ENCODE results near the gene SYTL1.

SYTL1 gene

DNA sequence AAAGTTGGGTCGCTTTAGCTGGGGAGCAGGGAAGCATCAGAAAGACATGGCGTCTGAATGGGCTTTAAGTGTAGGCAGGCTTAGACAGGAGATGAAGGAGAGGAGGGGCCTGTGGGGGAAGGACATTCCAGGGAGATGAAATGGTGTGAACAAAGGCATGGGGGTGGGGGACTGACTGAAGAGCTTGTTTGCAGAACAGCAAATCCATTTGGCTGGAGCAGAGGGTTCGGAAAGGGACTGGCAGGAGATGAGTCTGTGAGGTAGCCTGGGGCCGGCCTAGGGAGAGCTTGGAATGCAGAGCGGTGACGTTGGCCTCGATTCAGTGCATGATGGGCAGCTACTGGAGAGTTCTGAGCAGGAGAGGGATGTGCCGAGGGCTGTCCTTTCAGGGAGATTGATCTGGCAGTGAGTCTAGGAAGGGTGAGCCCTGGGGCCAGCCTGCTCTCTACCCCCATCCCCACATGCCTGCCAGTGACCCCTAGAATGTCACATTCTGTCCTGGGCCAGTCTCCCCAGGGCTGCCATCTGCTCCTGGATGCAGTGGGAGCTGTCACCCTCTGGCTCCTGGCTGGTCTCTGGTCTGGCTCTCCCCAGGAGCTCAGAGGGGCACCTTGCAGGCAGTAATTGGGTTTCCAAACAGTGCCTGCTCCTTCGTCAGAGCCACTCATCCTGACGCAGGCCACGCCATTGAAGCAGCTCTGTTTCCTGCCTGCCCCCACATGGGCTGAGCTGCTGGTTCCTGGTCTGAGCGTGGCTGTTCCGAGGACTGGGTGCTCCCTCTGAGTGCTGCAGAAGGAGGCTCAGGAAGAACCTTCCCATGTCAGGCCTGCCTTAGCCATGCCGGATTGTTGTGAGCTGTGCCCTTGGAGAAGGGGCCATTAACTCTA is 42.2 kb upstream of the SYTL1 start:
- no peak for TF ChIP-seq CTCF (IDR thresholded peaks at IDR 0.05; ENCODE audit: borderline replicate concordance, insufficient read depth, low read depth, low read length)
- no peak overlapping the region for H3K4me3 ChIP-seq (ENCODE audit: low read depth, low read length)

DNA sequence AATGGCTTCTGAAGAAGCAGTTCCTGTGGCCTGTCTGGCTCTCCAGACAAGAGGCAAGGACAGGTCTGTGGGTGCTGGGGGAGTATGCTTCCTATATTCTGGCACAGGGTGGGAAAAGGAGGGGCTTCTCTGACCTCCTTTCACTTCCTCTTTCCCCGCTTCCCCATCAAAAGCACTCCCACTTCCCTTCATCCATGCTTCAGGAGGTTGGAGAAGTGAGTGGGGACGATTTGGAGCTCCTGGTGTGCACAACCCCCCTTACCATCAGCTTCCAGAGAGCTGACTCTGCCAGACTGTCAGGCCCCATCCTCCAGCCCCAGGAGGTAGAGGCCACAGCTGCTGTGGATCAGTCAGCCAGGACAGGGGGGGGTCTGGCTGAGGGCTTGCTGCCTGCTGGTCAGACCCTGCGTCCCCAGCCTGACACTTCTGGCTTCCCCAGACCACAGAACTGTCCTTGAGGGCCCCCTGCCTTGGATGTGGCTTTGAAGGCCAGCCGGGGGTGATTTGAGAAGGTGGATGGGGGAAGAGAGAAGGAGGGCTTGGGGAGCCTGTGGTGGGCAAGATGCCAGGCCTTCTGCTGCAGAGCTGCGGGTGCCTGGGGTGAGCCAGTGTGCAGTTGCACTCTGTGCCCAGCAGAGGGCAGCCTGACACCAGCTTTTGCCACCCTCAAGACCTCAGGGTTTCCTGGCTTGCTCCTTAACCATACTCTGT is 41.3 kb upstream of the SYTL1 start:
- peak; percentile 99 for TF ChIP-seq CTCF (IDR thresholded peaks at IDR 0.05; ENCODE audit: borderline replicate concordance, insufficient read depth, low read depth, low read length)
- H3K4me3 ChIP-seq (ENCODE audit: low read depth, low read length), result no peak overlapping the region

DNA sequence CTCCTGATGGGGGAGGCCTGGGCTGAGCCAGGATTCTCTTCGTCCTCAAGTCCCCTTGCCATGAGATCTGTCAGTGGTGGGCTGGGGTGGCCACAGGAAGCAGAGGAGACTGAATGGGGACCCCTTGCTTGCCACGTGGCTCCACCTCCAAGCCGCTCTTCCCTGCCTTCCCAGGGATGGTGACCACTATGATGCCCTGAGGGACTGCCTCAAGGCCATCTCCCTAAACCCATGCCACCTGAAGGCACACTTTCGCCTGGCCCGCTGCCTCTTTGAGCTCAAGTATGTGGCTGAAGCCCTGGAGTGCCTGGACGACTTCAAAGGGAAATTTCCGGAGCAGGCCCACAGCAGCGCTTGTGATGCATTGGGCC is 40.8 kb upstream of the SYTL1 start:
- no peak overlapping the region for H3K4me3 ChIP-seq (ENCODE audit: low read depth, low read length)
- TF ChIP-seq CTCF (IDR thresholded peaks at IDR 0.05; ENCODE audit: borderline replicate concordance, insufficient read depth, low read depth, low read length), result no peak

DNA sequence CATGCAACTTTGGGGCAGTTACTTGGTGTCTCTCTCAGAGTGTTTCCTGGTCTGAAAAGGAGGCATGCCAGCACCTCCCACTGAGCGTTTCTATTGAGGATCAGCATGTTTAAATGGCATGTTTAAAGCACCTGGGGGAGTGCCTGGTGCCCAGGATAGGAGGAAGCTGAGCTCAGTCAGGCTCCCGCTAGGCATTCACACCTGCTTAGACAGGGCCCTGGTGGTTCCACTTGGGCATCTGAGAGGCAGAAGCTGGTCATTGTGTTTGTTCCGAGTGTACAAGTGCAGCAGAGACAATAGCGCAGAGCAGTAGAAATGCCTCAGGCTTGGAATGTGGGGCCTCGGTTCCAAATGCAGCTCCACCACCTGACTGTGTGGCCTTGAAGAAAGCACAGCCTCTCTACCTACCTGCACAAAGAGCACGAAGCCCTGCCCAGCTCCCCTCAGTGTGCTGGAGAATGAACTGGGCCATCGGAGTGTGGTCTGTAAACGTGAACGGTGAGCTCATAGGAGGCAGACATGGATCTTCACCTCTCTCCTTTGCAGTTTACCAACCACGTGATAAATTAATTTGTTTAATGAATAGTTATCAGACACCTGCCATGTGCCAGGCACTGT is 40.1 kb upstream of the SYTL1 start:
- no peak overlapping the region for H3K4me3 ChIP-seq (ENCODE audit: low read depth, low read length)
- no peak for TF ChIP-seq CTCF (IDR thresholded peaks at IDR 0.05; ENCODE audit: borderline replicate concordance, insufficient read depth, low read depth, low read length)

- no peak for TF ChIP-seq CTCF (IDR thresholded peaks at IDR 0.05; ENCODE audit: borderline replicate concordance, insufficient read depth, low read depth, low read length)
- H3K4me3 ChIP-seq (ENCODE audit: low read depth, low read length), result no peak overlapping the region
Observed at GRCh38 chr1:27302612-27303011, 39.2 kb upstream of the SYTL1 start.

DNA sequence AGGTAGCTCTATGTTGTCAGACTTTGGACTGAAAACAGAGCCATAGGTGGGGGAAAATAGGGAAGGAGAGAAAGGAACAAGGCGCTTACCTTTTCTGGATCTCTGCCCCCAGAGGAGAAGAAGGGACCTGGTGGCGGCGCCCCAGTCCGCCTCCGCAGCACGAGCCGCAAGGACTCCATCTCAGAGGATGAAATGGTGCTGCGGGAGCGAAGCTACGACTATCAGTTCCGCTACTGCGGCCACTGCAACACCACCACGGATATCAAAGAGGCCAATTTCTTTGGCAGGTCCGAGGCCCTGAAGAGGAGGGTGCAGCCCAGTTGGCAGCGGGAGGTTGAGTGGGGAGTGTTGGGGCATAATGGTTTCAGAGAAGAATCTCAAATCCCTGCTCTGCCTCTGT is 38.3 kb upstream of the SYTL1 start:
- no peak overlapping the region for H3K4me3 ChIP-seq (ENCODE audit: low read depth, low read length)
- TF ChIP-seq CTCF (IDR thresholded peaks at IDR 0.05; ENCODE audit: borderline replicate concordance, insufficient read depth, low read depth, low read length), result no peak
